Measurements from ENCODE around the gene DUSP5.
"Not testable (repeated sequence)": the region's sequence is repeated elsewhere in the genome, so short reads cannot be mapped to it uniquely, and the experiment has no call there.

DUSP5 gene

DNA sequence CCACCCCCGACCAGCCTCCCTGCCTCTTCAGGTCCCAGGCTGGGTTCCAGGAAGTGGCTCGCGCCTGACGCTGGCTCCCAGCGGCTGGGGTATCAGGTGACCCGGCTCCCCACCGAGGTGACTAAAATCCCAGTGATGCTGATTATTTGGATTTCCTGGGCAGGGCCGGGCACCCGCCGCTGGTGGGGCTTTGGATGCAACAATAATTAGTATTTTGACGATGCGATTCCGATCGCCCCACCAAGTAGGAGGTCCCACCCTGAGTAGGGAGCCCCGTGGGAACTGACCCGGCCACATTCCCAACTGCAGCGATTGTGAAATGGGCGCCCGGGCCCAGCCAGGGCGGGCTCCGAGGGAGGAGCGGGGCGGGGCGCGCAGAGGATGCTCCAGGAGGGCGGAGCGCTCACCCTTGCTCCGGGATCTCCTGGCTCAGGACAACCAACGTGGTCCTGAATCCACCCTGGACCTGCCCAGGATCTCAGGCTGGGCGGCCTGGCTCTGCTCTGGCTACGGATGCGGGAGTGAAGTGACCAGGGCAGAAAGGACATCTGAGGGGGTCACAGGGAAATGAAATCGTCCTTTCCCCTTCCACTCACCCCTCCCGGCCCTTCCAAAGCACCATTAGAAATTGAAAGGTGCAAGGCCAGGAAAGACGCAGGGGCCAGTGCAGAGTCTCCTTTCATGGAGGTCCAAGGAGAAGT is 32.6 kb downstream of the DUSP5 start:
- TF ChIP-seq, protein P1, sequence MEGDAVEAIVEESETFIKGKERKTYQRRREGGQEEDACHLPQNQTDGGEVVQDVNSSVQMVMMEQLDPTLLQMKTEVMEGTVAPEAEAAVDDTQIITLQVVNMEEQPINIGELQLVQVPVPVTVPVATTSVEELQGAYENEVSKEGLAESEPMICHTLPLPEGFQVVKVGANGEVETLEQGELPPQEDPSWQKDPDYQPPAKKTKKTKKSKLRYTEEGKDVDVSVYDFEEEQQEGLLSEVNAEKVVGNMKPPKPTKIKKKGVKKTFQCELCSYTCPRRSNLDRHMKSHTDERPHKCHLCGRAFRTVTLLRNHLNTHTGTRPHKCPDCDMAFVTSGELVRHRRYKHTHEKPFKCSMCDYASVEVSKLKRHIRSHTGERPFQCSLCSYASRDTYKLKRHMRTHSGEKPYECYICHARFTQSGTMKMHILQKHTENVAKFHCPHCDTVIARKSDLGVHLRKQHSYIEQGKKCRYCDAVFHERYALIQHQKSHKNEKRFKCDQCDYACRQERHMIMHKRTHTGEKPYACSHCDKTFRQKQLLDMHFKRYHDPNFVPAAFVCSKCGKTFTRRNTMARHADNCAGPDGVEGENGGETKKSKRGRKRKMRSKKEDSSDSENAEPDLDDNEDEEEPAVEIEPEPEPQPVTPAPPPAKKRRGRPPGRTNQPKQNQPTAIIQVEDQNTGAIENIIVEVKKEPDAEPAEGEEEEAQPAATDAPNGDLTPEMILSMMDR (IDR thresholded peaks at IDR 0.05; ENCODE audit: low read depth, low read length) = no peak
- H3K36me3 ChIP-seq = no peaks in the 10 kb centered on the region
- DNase-seq = no peak
- no peaks in the 10 kb centered on the region for H3K9me3 ChIP-seq (ENCODE audit: severe bottlenecking)
- no peak overlapping the region for H3K4me3 ChIP-seq (ENCODE audit: low read depth, low read length)
- H3K27me3 ChIP-seq (ENCODE audit: insufficient read depth, low read depth, severe bottlenecking) = no peaks in the 10 kb centered on the region
- no peak overlapping the region for H3K27ac ChIP-seq

DNA sequence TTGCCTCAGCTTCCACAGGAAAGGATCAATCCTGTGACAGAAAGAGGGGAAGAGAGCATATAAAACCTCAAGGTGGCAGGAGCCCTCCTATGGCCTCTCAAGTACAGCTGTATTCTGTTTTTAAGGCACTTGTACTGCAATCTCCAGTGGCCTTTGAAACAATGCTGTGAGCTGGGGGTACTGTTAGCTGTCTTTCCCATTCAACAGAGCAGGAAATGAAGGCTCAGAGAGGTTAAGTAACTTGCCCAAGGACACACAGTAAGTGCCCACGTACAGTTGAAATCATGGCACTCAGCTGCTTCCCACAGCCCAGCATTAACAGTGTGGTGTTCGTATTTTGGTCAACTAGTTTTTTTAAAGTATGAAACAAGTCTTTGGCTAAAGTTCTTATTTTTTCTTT is 34.0 kb downstream of the DUSP5 start:
- TF ChIP-seq, protein P1 (IDR thresholded peaks at IDR 0.05; ENCODE audit: low read depth, low read length) = no peak
- H3K27me3 ChIP-seq (ENCODE audit: insufficient read depth, low read depth, severe bottlenecking) = no peaks in the 10 kb centered on the region
- DNase-seq = no peak
- H3K27ac ChIP-seq = no peak overlapping the region
- no peak overlapping the region for H3K4me3 ChIP-seq (ENCODE audit: low read depth, low read length)
- H3K36me3 ChIP-seq = no peaks in the 10 kb centered on the region
- H3K9me3 ChIP-seq (ENCODE audit: severe bottlenecking) = no peaks in the 10 kb centered on the region

DNA sequence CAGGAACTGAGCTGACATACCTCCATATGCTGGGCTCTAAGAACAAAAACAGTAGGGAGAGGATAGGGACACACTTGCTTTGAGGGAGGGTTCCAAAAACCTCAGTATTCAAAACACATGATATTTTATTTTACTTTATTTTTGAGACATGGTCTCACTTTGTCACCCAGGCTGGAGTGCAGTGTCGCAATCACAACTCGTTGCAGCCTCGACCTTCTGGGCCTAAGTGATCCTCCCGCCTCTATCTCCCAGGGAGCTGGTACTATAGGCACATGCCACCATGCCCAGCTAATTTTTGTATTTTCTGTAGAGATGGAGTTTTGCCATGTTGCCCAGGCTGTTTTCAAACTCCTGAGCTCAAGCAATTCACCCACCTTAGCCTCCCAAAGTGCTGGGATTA is 34.9 kb downstream of the DUSP5 start:
- not testable (repeated sequence) for H3K36me3 ChIP-seq; DNase-seq; H3K4me3 ChIP-seq (ENCODE audit: low read depth, low read length); H3K27me3 ChIP-seq (ENCODE audit: insufficient read depth, low read depth, severe bottlenecking); H3K9me3 ChIP-seq (ENCODE audit: severe bottlenecking)
- H3K27ac ChIP-seq = peak overlapping the region; percentile 29

DNA sequence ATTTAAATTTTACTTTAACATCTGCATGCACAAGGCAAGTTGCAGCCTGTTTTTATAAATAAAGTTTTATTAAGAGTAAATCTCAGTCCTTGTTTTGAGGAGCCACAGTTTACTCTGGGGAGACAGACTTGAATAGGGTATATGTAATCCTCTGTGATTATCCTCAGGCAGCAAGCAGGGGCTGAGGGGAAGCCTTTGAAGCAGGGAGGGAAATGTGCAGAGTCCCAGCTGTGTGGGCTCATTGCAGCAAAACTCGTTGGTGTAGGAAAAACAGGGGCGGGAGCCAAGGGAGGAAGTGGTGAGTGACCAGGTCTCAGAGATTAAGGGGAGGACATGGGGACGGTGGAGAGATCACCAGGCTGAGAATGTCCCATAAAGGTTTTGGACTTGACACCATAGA is 35.4 kb downstream of the DUSP5 start:
- H3K27me3 ChIP-seq (ENCODE audit: insufficient read depth, low read depth, severe bottlenecking) = no peaks in the 10 kb centered on the region
- no peaks in the 10 kb centered on the region for H3K36me3 ChIP-seq
- DNase-seq = peak; percentile 78
- no peak overlapping the region; the same call in 1 of the 2 replicates for H3K27ac ChIP-seq
- H3K4me3 ChIP-seq (ENCODE audit: low read depth, low read length) = no peak overlapping the region
- no peaks in the 10 kb centered on the region for H3K9me3 ChIP-seq (ENCODE audit: severe bottlenecking)
- TF ChIP-seq, protein P1 (IDR thresholded peaks at IDR 0.05; ENCODE audit: low read depth, low read length) = no peak

DNA sequence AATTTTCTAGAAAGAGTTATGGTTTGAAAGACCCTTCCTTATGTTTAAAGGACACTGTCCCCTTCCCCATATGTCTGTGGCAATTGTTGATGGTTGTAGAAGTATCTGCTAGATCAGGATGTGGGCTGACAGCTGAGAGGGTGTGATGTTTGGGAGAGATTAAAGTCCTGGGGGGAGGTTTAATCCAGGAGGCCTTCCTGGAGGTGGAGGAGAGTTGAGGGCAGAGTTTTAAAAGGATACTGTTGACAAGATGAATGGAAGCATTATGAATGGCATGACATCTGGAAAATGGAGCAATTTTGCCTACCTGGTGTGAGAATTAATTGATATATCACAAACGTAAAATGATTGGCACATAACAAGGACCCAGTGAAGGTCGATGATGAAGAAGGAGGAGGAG is 36.9 kb downstream of the DUSP5 start:
- TF ChIP-seq, protein P1 (IDR thresholded peaks at IDR 0.05; ENCODE audit: low read depth, low read length) = no peak

DNA sequence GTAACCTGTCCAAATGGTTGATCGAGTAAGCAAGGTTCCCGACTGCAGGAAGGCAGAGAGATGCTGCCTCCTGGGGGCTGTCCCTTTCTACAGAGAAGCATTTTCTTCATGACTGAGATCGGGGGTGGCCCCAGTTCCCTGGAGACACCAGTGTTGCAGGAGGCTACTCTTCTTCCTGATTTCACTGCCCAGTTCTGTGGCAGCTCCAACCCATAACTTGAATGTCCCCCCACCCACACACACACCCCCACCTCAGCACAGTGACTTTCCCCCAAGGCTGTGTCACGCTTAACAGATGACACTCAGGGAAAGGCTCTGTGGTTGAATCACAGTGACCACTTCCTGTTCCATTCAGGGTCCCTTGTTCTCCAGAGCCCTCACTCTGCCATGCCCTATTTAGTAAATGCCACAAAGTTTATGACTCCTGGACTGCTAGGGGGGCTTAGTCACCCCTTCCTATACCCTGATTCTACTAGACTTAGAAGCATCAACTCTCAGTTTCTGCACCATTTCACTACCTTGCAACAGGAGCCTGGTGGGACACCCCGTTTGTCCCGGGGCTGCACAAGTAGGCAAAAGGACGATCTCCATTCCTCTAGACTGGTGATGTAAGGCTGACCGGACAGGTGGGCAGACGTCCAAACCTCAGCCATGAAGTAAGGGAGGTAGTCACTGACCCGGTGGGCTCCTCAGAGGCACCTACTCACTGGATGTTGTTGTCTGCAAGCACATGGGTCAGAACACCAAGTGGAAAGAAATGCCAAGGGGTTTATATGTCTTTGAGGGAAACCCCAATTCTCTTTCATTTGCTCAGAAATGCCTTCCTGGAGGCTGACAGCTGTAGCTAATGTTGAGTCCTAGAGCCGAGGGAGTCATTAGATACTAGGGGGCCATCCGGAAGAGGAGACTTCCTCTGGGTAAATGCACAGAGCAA is 38.5 kb downstream of the DUSP5 start:
- TF ChIP-seq, protein P1 (IDR thresholded peaks at IDR 0.05; ENCODE audit: low read depth, low read length) = peak; percentile 36; the same call in 1 of the 2 replicates
- H3K9me3 ChIP-seq (ENCODE audit: severe bottlenecking) = no peaks in the 10 kb centered on the region
- no peak for DNase-seq
- no peaks in the 10 kb centered on the region for H3K27me3 ChIP-seq (ENCODE audit: insufficient read depth, low read depth, severe bottlenecking)
- no peaks in the 10 kb centered on the region for H3K36me3 ChIP-seq
- no peak overlapping the region for H3K4me3 ChIP-seq (ENCODE audit: low read depth, low read length)
- no peak overlapping the region for H3K27ac ChIP-seq

More for the DNA sequence above, 36.9 kb downstream of the DUSP5 start:
- H3K9me3 ChIP-seq (ENCODE audit: severe bottlenecking) = no peaks in the 10 kb centered on the region
- no peak overlapping the region for H3K4me3 ChIP-seq (ENCODE audit: low read depth, low read length)
- no peak for DNase-seq
- H3K27ac ChIP-seq = no peak overlapping the region
- H3K36me3 ChIP-seq = no peaks in the 10 kb centered on the region
- H3K27me3 ChIP-seq (ENCODE audit: insufficient read depth, low read depth, severe bottlenecking) = no peaks in the 10 kb centered on the region
